Upper lobe of left lung (tissue), 6 donors: Measurements from ENCODE around the gene IL27RA. TPM values are rescaled to one million over a fixed set of nuclear protein-coding genes. Genes with fewer than 3 reads are reported as not detected.

Experiments used
- ATAC-seq, 2 donors: fragments of 200-7000 bp; cut with Tn5 transposase; one replicate each; pipeline ENCODE4 v1.9.1; 2022; ENCODE audit warnings: mild to moderate bottlenecking in 2 of 2, moderate library complexity in 2 of 2; ENCODE audit not compliant: low FRiP score in 2 of 2
- DNase-seq, 2 donors: peaks; one replicate each; pipeline ENCODE4 v3.0.0-alpha.2; 2019 to 2020
- H3K27ac ChIP-seq, 4 donors: fragments of 200-600 bp; sonication (generic); one replicate each; pipeline ENCODE4 v1.5.1; 2016 to 2019
- H3K27me3 ChIP-seq, 4 donors: fragments of 200-600 bp; sonication (generic); one replicate each; pipeline ENCODE4 v1.5.1; 2017 to 2019
- H3K36me3 ChIP-seq, 4 donors: fragments of 200-600 bp; sonication (generic); one replicate each; pipeline ENCODE4 v1.5.1; 2016 to 2019
- H3K4me1 ChIP-seq, 4 donors: fragments of 200-600 bp; sonication (generic); one replicate each; pipeline ENCODE4 v1.5.1; 2018 to 2019
- H3K4me3 ChIP-seq, 4 donors: fragments of 200-600 bp; sonication (generic); one replicate each; pipeline ENCODE4 v1.5.1; 2017 to 2019; ENCODE audit warnings: mild to moderate bottlenecking in 2 of 4, moderate library complexity in 1 of 4
- H3K9me3 ChIP-seq, 4 donors: fragments of 200-600 bp; sonication (generic); one replicate each; pipeline ENCODE4 v1.5.1; 2018 to 2019
- CTCF ChIP-seq, 6 experiments: fragments of 450-650 bp in 4 of 6; fragments of 200-600 bp in 2 of 6; sonication (generic) in 2 of 6; IDR thresholded peaks; one replicate each; pipeline ENCODE4 v1.5.1; 2016 to 2019; ENCODE audit warnings: antibody characterized with exemption in 6 of 6
- EP300 ChIP-seq, 4 donors: sonication (generic); formaldehyde crosslinking; IDR thresholded peaks; one replicate each; pipeline ENCODE4 v1.5.1; 2017; ENCODE audit warnings: antibody characterized with exemption in 4 of 4, control low read depth in 2 of 4
- POLR2A ChIP-seq, 4 donors: fragments of 450-650 bp; IDR thresholded peaks; one replicate each; pipeline ENCODE4 v1.5.1; 2016 to 2017; ENCODE audit warnings: antibody characterized with exemption in 4 of 4, mild to moderate bottlenecking in 2 of 4
- POLR2AphosphoS5 ChIP-seq, 2 donors: sonication (generic); formaldehyde crosslinking; IDR thresholded peaks; one replicate each; pipeline ENCODE4 v1.5.1; 2017; ENCODE audit warnings: antibody characterized with exemption in 2 of 2
- WGBS, 2 donors: methylation state at CpG; one replicate each; pipeline ENCODE4 v1.1.5; 2017 to 2018; 5-methylcytosine and 5-hydroxymethylcytosine counted together
- total RNA-seq, 6 donors: library from RNA; depleted of rRNA in 4 of 6; stranded (reverse); fragments of >200 nt in 4 of 6; gene quantifications; one replicate each; pipeline versions ENCODE4 v1.1.0 to v1.2.1, GENCODE V29; 2016 to 2021
- donor health status: DM: no; HTN: no; CAD: no; lungs with moderate emphysema.
- donor health status: DM: no; HTN: yes; CAD: no; lungs with severe emphysema.

Gene IL27RA
- total RNA-seq, 6 donors from 2014 or later = 9.3 to 24.4 (median 14.6) TPM

GRCh38 chr19:14061081-14061749, 29.7 kb downstream of the IL27RA start:
- peak overlapping the region in 3 of 4 donors; percentile 57 to 73 (median 63) for H3K27ac ChIP-seq
- ATAC-seq (peak in 1 of 2 donors; percentile 38), DNase-seq (no peak)
- no peak for TF ChIP-seq POLR2AphosphoS5 (IDR thresholded peaks at IDR 0.05)
- no peak for TF ChIP-seq POLR2A (IDR thresholded peaks at IDR 0.05)
- TF ChIP-seq EP300 (IDR thresholded peaks at IDR 0.05) = no peak
- TF ChIP-seq CTCF (IDR thresholded peaks at IDR 0.05) = no peak
- H3K4me1 ChIP-seq = peaks cover 10 to 24% (median 17%) of the 10 kb centered on the region in 4 donors
- H3K9me3 ChIP-seq = no peaks in the 10 kb centered on the region
- H3K36me3 ChIP-seq = no peaks in the 10 kb centered on the region
- H3K27me3 ChIP-seq = peaks cover 0 to 20% (median 2%) of the 10 kb centered on the region in 4 donors
- 38 to 39% methylated on average over 7 to 9 of the region's 9 CpGs for WGBS, 2 donors
- peak overlapping the region in 3 of 4 donors; percentile 9 to 54 (median 36) for H3K4me3 ChIP-seq

GRCh38 chr19:14061751-14062557, 30.4 kb downstream of the IL27RA start, which contains the start of gene PALM3:
Gene PALM3 (minus strand): TSS chr19:14062076. CDS start chr19:14061980, 96 bp downstream.
- DNase-seq (peak; percentile 72 to 91), ATAC-seq (peak; percentile 58 to 92)
- Histone ChIP-seq H3K9me3 (no peaks in the 10 kb centered on the region), H3K36me3 (no peaks in the 10 kb centered on the region), H3K27ac (peak within 1 kb of the TSS in 3 of 4 donors; percentile 57 to 73 (median 63)), H3K4me1 (peaks cover 10 to 23% (median 16%) of the 10 kb centered on the region in 4 donors), H3K27me3 (peaks cover 0 to 20% (median 2%) of the 10 kb centered on the region in 4 donors), H3K4me3 (peak within 1 kb of the TSS in 3 of 4 donors; percentile 9 to 54 (median 36))
- TF ChIP-seq CTCF (IDR thresholded peaks at IDR 0.05) (peak in 1 of 6 experiments; percentile 11), POLR2AphosphoS5 (IDR thresholded peaks at IDR 0.05) (no peak), POLR2A (IDR thresholded peaks at IDR 0.05) (peak in 1 of 4 donors; percentile 32), EP300 (IDR thresholded peaks at IDR 0.05) (no peak)
- 62 to 79% methylated on average over 9 to 17 of the region's 19 CpGs for WGBS, 2 donors

DNA sequence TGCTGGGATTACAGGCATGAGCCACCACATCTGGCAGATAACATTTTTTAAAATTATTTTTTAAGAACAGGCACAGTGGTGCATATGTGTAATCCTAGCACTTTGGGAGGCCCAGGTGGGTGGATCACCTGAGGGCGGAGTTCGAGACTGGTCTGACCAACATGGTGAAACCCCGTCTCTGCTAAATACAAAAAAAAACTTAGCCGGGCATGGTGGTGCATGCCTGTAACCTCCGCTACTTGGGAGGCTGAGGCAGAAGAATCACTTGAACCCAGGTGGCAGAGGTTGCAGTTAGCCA, 30.9 kb downstream of the IL27RA start:
- peaks cover 4 to 19% (median 10%) of the 10 kb centered on the region in 4 donors for H3K4me1 ChIP-seq
- DNase-seq (no peak), ATAC-seq (no peak)
- 57 to 87% methylated on average over 5 of the region's 5 CpGs for WGBS, 2 donors
- H3K4me3 ChIP-seq = peak overlapping the region in 1 of 4 donors; percentile 54
- no peaks in the 10 kb centered on the region for H3K36me3 ChIP-seq
- no peak for TF ChIP-seq POLR2A (IDR thresholded peaks at IDR 0.05)
- TF ChIP-seq POLR2AphosphoS5 (IDR thresholded peaks at IDR 0.05) = no peak
- TF ChIP-seq CTCF (IDR thresholded peaks at IDR 0.05) = no peak
- no peak for TF ChIP-seq EP300 (IDR thresholded peaks at IDR 0.05)
- H3K9me3 ChIP-seq = no peaks in the 10 kb centered on the region
- peaks cover 0 to 14% (median 2%) of the 10 kb centered on the region in 4 donors for H3K27me3 ChIP-seq
- H3K27ac ChIP-seq = peak overlapping the region in 2 of 4 donors; percentile 63 to 73

- H3K27me3 ChIP-seq = peaks cover 0 to 9% (median 0%) of the 10 kb centered on the region in 4 donors
- H3K4me3 ChIP-seq = no peak overlapping the region
- H3K36me3 ChIP-seq = no peaks in the 10 kb centered on the region
- no peaks in the 10 kb centered on the region for H3K9me3 ChIP-seq
- no peak overlapping the region for H3K27ac ChIP-seq
- TF ChIP-seq POLR2AphosphoS5 (IDR thresholded peaks at IDR 0.05) (no peak), CTCF (IDR thresholded peaks at IDR 0.05) (no peak), EP300 (IDR thresholded peaks at IDR 0.05) (no peak), POLR2A (IDR thresholded peaks at IDR 0.05) (no peak)
- peaks cover 0 to 13% (median 4%) of the 10 kb centered on the region in 4 donors for H3K4me1 ChIP-seq
- no peak for DNase-seq
- WGBS, 2 donors = 58 to 61% methylated on average over 7 of the region's 7 CpGs
- ATAC-seq = no peak
Observed at GRCh38 chr19:14063105-14063504, 31.5 kb downstream of the IL27RA start.
